ENCODE data around the gene TTC39A. TPM values are rescaled to one million over a fixed set of nuclear protein-coding genes. Genes with fewer than 3 reads are reported as not detected.

TTC39A gene
- total RNA-seq, 1 experiment from 2014 or later: 0.82 TPM

Other genes with a start within 250 kb of the TTC39A start
- gene C1orf185, start 228.3 kb downstream of the TTC39A start, total RNA-seq (2014; rRNA removed; shearing (Covaris generic); ENCODE audit: low replicate concordance): not detected in 2 replicates
- gene RNF11, start 94.3 kb downstream of the TTC39A start, total RNA-seq (2014; rRNA removed; shearing (Covaris generic); ENCODE audit: low replicate concordance): 134 and 137 TPM in 2 replicates
- 9.3 and 11.4 TPM in 2 replicates for gene EPS15, start 188.7 kb upstream of the TTC39A start, total RNA-seq (2014; rRNA removed; shearing (Covaris generic); ENCODE audit: low replicate concordance)